ENCODE data around the gene CD300C. TPM values are rescaled to one million over a fixed set of nuclear protein-coding genes. Genes with fewer than 3 reads are reported as not detected.
A peak's percentile ranks its signal among the peaks of the same experiment; 100 is the strongest.
"Not testable (repeated sequence)": the region's sequence is repeated elsewhere in the genome, so short reads cannot be mapped to it uniquely, and the experiment has no call there.

The CD300C gene
- polyA plus RNA-seq, 3 donors from 2014 or later = 14.4 to 37.4 (median 21.2) TPM

DNA sequence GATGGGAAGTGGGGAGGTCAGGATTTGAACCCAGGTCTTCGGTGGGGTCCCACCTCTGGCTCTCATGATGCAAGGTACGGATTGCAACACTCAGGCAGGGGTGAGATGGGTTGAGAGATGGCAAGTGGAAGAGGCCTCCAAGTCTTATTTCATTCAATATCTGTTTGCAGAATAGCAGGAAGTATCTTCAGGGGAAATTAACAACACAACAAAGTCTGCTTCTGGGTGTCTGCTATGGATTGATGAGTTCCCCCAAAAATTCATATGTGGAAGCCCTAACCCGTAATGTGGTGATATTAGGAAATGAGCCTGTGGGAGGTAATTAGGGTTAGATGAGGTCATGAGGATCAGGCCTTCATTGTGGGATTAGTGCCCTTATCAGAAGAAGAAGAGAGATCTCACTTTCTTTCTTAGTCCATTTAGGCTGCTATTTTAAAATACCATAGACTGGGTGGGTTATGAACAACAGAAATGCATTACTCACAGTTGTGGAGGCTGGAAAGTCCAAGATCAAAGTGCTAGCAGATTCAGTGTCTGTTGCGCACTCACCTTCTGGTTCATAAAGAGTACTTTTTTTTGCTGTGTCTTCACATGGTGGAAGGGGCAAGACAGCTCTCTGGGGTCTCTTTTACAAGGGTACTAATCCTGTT is 25.8 kb upstream of the CD300C start:
- Mint-ChIP-seq H3K4me1 (peaks cover 0 to 3% of the 10 kb centered on the region in 2 donors), H3K4me3 (no peak overlapping the region), H3K27ac (peak overlapping the region in 1 of 6 donors; percentile 46), H3K27me3 (ENCODE audit: low read depth in 3 of 3) (peaks cover 6 to 20% (median 6%) of the 10 kb centered on the region in 3 donors), H3K36me3 (peaks cover 0 to 3% (median 0%) of the 10 kb centered on the region in 3 donors), H3K9me3 (peaks cover 0 to 4% (median 0%) of the 10 kb centered on the region in 6 donors)
- no peak for DNase-seq

- H3K27ac Mint-ChIP-seq = no peak overlapping the region
- peaks cover 4 to 17% (median 7%) of the 10 kb centered on the region in 3 donors for H3K27me3 Mint-ChIP-seq (ENCODE audit: low read depth in 3 of 3)
- H3K36me3 Mint-ChIP-seq = no peaks in the 10 kb centered on the region
- H3K4me3 Mint-ChIP-seq = no peak overlapping the region
- H3K9me3 Mint-ChIP-seq = peaks cover 0 to 4% (median 0%) of the 10 kb centered on the region in 6 donors
- peaks cover 0 to 3% of the 10 kb centered on the region in 2 donors for H3K4me1 Mint-ChIP-seq
- no peak for DNase-seq
Measured at GRCh38 chr17:74569020-74570003, 23.4 kb upstream of the CD300C start.

DNA sequence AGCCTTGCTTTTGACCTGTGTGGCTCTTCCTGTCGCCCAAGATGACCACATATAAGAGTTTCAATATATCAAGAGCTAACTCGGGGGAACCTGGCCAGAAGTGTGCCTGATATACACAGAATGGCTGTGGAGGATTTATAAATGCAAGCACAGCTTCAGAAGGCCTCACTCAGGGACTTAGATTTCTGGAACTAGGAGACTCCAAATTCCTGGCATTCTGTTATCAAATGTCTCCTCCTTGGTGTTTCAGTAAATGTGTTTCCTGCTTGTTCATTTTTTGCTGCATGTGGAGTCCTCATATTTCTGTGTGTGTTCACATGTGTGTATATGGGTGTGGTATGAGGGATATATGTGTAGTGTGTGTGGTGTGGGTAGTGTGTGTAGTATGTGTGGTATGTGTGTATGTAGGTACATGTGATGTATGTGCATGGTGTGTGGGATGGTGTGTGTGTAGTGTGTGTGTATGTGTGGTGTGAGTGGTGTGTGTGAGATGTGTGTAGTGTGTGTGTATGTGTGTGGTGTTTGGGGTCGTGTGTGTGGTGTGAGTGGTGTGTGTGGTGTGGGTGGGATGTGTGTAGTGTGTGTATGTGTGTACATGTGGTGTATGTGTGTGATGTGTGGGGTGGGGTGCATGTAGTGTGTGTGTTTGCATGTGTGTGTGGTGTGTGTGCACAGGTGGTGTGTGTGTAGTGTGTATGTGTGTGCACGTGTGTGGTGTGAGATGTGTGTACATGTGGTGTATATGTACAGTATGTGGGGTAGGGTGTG is 22.4 kb upstream of the CD300C start:
- DNase-seq = no peak
- Mint-ChIP-seq H3K27ac (no peak overlapping the region), H3K4me3 (no peak overlapping the region), H3K36me3 (no peaks in the 10 kb centered on the region), H3K9me3 (peaks cover 0 to 4% (median 0%) of the 10 kb centered on the region in 6 donors), H3K4me1 (peaks cover 0 to 3% of the 10 kb centered on the region in 2 donors), H3K27me3 (ENCODE audit: low read depth in 3 of 3) (peaks cover 4 to 17% (median 7%) of the 10 kb centered on the region in 3 donors)

DNA sequence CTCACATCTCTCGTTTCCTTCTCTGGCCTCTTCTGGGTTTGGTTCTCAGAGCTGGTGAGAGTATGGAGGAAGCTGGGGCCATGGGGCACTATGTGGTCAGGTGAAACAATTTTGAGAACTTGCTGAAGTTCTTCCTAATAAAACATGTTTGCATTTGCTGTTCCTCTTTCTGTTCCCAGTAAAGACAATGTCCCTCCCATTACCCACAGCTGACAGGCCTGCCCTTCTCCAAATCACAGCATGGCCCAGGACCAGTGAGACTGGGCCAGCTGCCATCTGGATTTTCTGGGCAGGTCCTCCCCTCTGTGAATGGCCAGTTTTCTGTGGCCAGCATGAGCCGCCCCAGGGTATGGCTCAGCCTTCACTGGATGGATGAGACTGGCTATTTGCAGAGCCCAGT is 21.5 kb upstream of the CD300C start, which contains the start of gene CD300H:
CD300H (minus strand) TSS at position 113 of the 400 bp plus-strand sequence.
- H3K36me3 Mint-ChIP-seq = no peaks in the 10 kb centered on the region
- DNase-seq = no peak
- H3K9me3 Mint-ChIP-seq = peaks cover 0 to 4% (median 0%) of the 10 kb centered on the region in 6 donors
- H3K27ac Mint-ChIP-seq = no peak within 1 kb of the TSS
- peaks cover 4 to 17% (median 7%) of the 10 kb centered on the region in 3 donors for H3K27me3 Mint-ChIP-seq (ENCODE audit: low read depth in 3 of 3)
- no peak within 1 kb of the TSS for H3K4me3 Mint-ChIP-seq
- peaks cover 0 to 3% of the 10 kb centered on the region in 2 donors for H3K4me1 Mint-ChIP-seq

- Mint-ChIP-seq H3K4me3 (no peak overlapping the region), H3K36me3 (no peaks in the 10 kb centered on the region), H3K4me1 (peaks cover 0 to 3% of the 10 kb centered on the region in 2 donors)
Measured at GRCh38 chr17:74566132-74566753, 20.3 kb upstream of the CD300C start.

GRCh38 chr17:74565126-74565525 is 19.2 kb upstream of the CD300C start:
- Mint-ChIP-seq H3K27me3 (ENCODE audit: low read depth in 3 of 3) (peaks cover 4 to 20% (median 4%) of the 10 kb centered on the region in 3 donors), H3K4me1 (peaks cover 0 to 3% of the 10 kb centered on the region in 2 donors), H3K27ac (no peak overlapping the region), H3K36me3 (no peaks in the 10 kb centered on the region), H3K4me3 (no peak overlapping the region), H3K9me3 (peaks cover 0 to 2% (median 0%) of the 10 kb centered on the region in 6 donors)
- no peak for DNase-seq

More at GRCh38 chr17:74566132-74566753, 20.3 kb upstream of the CD300C start:
- H3K9me3 Mint-ChIP-seq = peaks cover 0 to 2% (median 0%) of the 10 kb centered on the region in 6 donors
- H3K27me3 Mint-ChIP-seq (ENCODE audit: low read depth in 3 of 3) = peaks cover 4 to 20% (median 7%) of the 10 kb centered on the region in 3 donors
- DNase-seq = peak in 2 of 3 donors; percentile 11 to 25
- no peak overlapping the region for H3K27ac Mint-ChIP-seq

DNA sequence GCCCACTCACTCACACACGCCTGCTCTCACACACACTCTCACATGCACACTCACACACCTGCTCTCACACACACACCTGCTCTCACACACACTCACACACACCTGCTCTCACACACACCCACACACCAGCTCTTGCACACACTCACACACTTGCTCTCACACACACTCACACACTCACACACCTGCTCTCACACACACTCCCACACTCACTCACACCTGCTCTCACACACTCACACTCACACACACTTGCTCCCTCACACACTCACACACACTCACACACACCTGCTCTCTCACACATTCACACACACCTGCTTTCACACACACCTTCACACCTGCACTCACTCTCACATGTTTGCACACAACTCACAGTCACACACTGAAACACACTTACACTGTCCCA is 17.4 kb upstream of the CD300C start:
- Mint-ChIP-seq H3K9me3 (peaks cover 0 to 2% (median 0%) of the 10 kb centered on the region in 6 donors), H3K36me3 (no peaks in the 10 kb centered on the region), H3K27ac (peak overlapping the region in 1 of 6 donors; percentile 81), H3K4me1 (no peaks in the 10 kb centered on the region), H3K4me3 (no peak overlapping the region), H3K27me3 (ENCODE audit: low read depth in 3 of 3) (peaks cover 0 to 18% (median 1%) of the 10 kb centered on the region in 3 donors)
- no peak for DNase-seq

DNA sequence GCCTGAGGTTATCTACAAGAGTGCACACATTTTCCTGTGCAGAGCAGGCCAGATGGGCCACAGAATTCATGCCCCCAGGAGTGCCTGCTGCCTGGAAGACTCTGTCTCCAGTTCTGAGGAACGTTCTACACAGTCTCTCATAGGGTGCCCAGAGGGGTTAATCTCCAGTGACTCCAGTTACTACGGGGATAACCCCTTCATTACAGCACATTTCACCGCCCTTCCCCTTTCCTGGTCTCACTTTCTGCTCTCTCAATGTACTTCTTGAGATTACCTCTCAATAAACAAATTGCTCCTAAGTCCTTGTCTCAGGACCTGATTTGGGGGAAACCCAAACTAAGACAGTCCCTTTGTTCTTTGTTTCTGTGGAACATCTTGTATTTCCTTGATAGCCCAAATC is 15.7 kb upstream of the CD300C start:
- H3K4me3 Mint-ChIP-seq = no peak overlapping the region
- H3K27me3 Mint-ChIP-seq (ENCODE audit: low read depth in 3 of 3) = peaks cover 0 to 15% (median 1%) of the 10 kb centered on the region in 3 donors
- no peak overlapping the region for H3K27ac Mint-ChIP-seq
- DNase-seq = no peak
- H3K9me3 Mint-ChIP-seq = no peaks in the 10 kb centered on the region
- H3K4me1 Mint-ChIP-seq = no peaks in the 10 kb centered on the region
- no peaks in the 10 kb centered on the region for H3K36me3 Mint-ChIP-seq

GRCh38 chr17:74558882-74559519 is 13.1 kb upstream of the CD300C start:
- H3K36me3 Mint-ChIP-seq = no peaks in the 10 kb centered on the region
- H3K4me1 Mint-ChIP-seq = no peaks in the 10 kb centered on the region
- H3K4me3 Mint-ChIP-seq = no peak overlapping the region
- no peaks in the 10 kb centered on the region for H3K9me3 Mint-ChIP-seq
- H3K27ac Mint-ChIP-seq = no peak overlapping the region
- H3K27me3 Mint-ChIP-seq (ENCODE audit: low read depth in 3 of 3) = peaks cover 0 to 14% (median 1%) of the 10 kb centered on the region in 3 donors
- DNase-seq = no peak

DNA sequence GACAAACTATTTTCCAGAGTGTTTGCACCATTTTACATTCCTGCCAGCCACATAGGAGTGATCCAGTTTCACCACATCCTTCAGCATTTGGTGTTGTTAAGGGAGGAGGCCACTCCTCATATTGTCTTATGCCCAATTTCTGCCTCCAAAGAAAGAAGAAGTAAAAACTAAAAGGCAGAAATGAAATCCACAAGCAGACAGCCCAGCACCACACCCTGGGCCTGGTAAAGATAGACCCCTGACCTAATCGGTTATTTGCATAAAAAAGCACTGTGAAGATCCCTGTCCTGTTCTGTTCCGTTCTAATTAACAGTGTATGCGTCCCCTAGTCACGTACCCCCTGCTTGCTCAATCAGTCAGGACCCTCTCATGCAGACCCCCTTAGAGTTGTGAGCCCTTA is 12.5 kb upstream of the CD300C start:
- not testable (repeated sequence) for H3K4me3 Mint-ChIP-seq, H3K36me3 Mint-ChIP-seq, H3K27ac Mint-ChIP-seq, DNase-seq, H3K4me1 Mint-ChIP-seq, H3K9me3 Mint-ChIP-seq
- peaks cover 0 to 14% (median 2%) of the 10 kb centered on the region in 3 donors for H3K27me3 Mint-ChIP-seq (ENCODE audit: low read depth in 3 of 3)

DNA sequence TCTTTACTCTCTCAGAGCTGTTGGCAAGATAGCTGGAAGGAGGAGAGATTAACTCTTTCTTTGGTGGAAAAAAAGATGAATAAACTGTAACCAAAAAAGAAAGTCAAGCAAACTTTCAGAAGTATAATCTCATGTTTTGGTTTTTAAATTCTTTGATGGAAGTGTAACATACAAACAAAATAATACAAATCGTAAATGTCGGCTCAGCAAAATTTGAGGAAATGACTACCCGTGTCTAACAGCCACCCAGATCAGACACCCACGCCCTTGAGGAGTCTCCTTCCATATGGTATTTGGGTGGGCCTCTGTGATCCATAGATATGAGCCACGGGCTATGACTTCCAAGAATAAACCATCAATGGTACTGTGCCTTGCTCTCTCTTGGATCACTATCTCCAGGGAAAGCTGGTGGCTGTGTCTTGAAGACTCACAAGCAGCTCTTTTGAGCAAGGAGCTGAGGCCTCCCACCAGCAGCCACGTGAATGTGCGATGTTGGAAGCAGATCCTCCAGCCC is 9.6 kb upstream of the CD300C start:
- Mint-ChIP-seq H3K4me1 (no peaks in the 10 kb centered on the region), H3K27ac (no peak overlapping the region), H3K27me3 (ENCODE audit: low read depth in 3 of 3) (peaks cover 0 to 5% (median 4%) of the 10 kb centered on the region in 3 donors), H3K4me3 (no peak overlapping the region), H3K9me3 (no peaks in the 10 kb centered on the region), H3K36me3 (no peaks in the 10 kb centered on the region)
- no peak for DNase-seq

DNA sequence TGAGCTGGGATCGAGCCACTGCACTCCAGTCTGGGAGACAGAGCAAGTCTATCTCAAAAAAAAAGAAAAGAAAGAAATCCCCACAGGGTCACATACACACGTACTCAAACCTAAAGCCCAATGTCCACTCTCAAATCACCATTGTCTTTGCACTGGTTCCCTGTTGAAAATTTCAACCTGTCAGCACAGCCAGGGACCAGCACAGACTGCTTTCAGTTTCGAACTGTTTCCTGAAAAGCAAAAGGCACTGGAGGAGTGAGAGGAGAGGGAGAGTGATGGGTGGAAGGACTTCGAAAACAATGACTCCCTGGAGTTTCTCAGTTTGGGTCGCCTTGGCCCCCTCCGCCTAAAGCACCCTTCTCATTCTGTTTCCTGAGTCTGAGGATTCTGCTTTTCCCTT is 9.0 kb upstream of the CD300C start:
- Mint-ChIP-seq H3K9me3 (no peaks in the 10 kb centered on the region), H3K4me1 (no peaks in the 10 kb centered on the region), H3K36me3 (no peaks in the 10 kb centered on the region), H3K27ac (no peak overlapping the region), H3K4me3 (no peak overlapping the region), H3K27me3 (ENCODE audit: low read depth in 3 of 3) (peaks cover 0 to 5% (median 4%) of the 10 kb centered on the region in 3 donors)
- DNase-seq = no peak
